Nephron (organoid): Measurements from ENCODE around the gene SERPINF2.
"Not testable (repeated sequence)": the region's sequence is repeated elsewhere in the genome, so short reads cannot be mapped to it uniquely, and the experiment has no call there.

ENCODE experiments used
- H3K27ac Mint-ChIP-seq, 3 experiments: 2 replicates each; pipeline ENCODE4 v1.8.0; 2020; ENCODE audit warnings: mixed read lengths in 3 of 3, mild to moderate bottlenecking in 2 of 3, moderate library complexity in 1 of 3
- H3K27me3 Mint-ChIP-seq: 2 replicates; pipeline ENCODE4 v1.8.0; 2021; ENCODE audit warnings: low read depth, mild to moderate bottlenecking, moderate library complexity, mixed read lengths
- H3K36me3 Mint-ChIP-seq: 2 replicates; pipeline ENCODE4 v1.8.0; 2020; ENCODE audit warnings: low read depth, mixed read lengths
- H3K4me1 Mint-ChIP-seq: 2 replicates; pipeline ENCODE4 v1.8.0; 2020; ENCODE audit warnings: mixed read lengths
- H3K4me3 Mint-ChIP-seq, 3 experiments: 2 replicates each; pipeline ENCODE4 v1.8.0; 2020; ENCODE audit warnings: mild to moderate bottlenecking in 3 of 3, mixed read lengths in 3 of 3, moderate library complexity in 2 of 3
- H3K9me3 Mint-ChIP-seq: 2 replicates; pipeline ENCODE4 v1.8.0; 2020; ENCODE audit warnings: mixed read lengths
- CTCF ChIP-seq, 3 experiments: fragments of 200-600 bp; sonication (generic); IDR thresholded peaks; one replicate each; pipeline ENCODE4 v1.5.0; 2021; ENCODE audit warnings: antibody characterized with exemption in 3 of 3; ENCODE audit not compliant: unreplicated experiment in 3 of 3

Gene SERPINF2

GRCh38 chr17:1762233-1762900 is 19.7 kb downstream of the SERPINF2 start:
- Mint-ChIP-seq H3K4me1 (peaks cover 34% of the 10 kb centered on the region), H3K27me3 (peaks cover 11% of the 10 kb centered on the region), H3K9me3 (no peaks in the 10 kb centered on the region), H3K4me3 (peak overlapping the region; percentile 94 to 99 (median 97)), H3K36me3 (no peaks in the 10 kb centered on the region), H3K27ac (peak overlapping the region; percentile 83 to 98 (median 95))
- no peak for TF ChIP-seq CTCF (IDR thresholded peaks at IDR 0.05; ENCODE audit: unreplicated experiment in 3 of 3)

GRCh38 chr17:1762901-1763898 is 20.5 kb downstream of the SERPINF2 start:
- Mint-ChIP-seq H3K9me3 (no peaks in the 10 kb centered on the region), H3K27me3 (peaks cover 11% of the 10 kb centered on the region), H3K4me1 (peaks cover 38% of the 10 kb centered on the region), H3K27ac (peak overlapping the region; percentile 83 to 95 (median 91)), H3K4me3 (peak overlapping the region; percentile 94 to 99 (median 97)), H3K36me3 (peaks cover 4% of the 10 kb centered on the region)
- TF ChIP-seq CTCF (IDR thresholded peaks at IDR 0.05; ENCODE audit: unreplicated experiment in 3 of 3): no peak

- peaks cover 38% of the 10 kb centered on the region for H3K4me1 Mint-ChIP-seq
- peak overlapping the region; percentile 94 to 99 (median 97) for H3K4me3 Mint-ChIP-seq
- H3K27me3 Mint-ChIP-seq: peaks cover 6% of the 10 kb centered on the region
- TF ChIP-seq CTCF (IDR thresholded peaks at IDR 0.05; ENCODE audit: unreplicated experiment in 3 of 3): no peak
- no peaks in the 10 kb centered on the region for H3K9me3 Mint-ChIP-seq
- peak overlapping the region; percentile 83 to 95 (median 91) for H3K27ac Mint-ChIP-seq
- H3K36me3 Mint-ChIP-seq: peaks cover 4% of the 10 kb centered on the region
Observed at GRCh38 chr17:1764284-1764683, 21.6 kb downstream of the SERPINF2 start.

GRCh38 chr17:1764705-1765104 is 22.0 kb downstream of the SERPINF2 start:
- peaks cover 38% of the 10 kb centered on the region for H3K4me1 Mint-ChIP-seq
- not testable (repeated sequence) for H3K27me3 Mint-ChIP-seq, H3K36me3 Mint-ChIP-seq, H3K9me3 Mint-ChIP-seq
- peak overlapping the region; percentile 83 to 95 (median 91) for H3K27ac Mint-ChIP-seq
- H3K4me3 Mint-ChIP-seq: peak overlapping the region; percentile 94 to 99 (median 97)

- H3K4me3 Mint-ChIP-seq: no peak overlapping the region
- TF ChIP-seq CTCF (IDR thresholded peaks at IDR 0.05; ENCODE audit: unreplicated experiment in 3 of 3): no peak
- H3K9me3 Mint-ChIP-seq: no peaks in the 10 kb centered on the region
- peak overlapping the region in 1 of 3 experiments; percentile 9 for H3K27ac Mint-ChIP-seq
- H3K27me3 Mint-ChIP-seq: peaks cover 6% of the 10 kb centered on the region
- peaks cover 35% of the 10 kb centered on the region for H3K4me1 Mint-ChIP-seq
- peaks cover 9% of the 10 kb centered on the region for H3K36me3 Mint-ChIP-seq
Observed at GRCh38 chr17:1765576-1765975, 22.9 kb downstream of the SERPINF2 start.

- H3K27ac Mint-ChIP-seq: no peak overlapping the region
Observed at GRCh38 chr17:1766382-1767135, 23.9 kb downstream of the SERPINF2 start.

More at GRCh38 chr17:1766382-1767135, 23.9 kb downstream of the SERPINF2 start:
- H3K27me3 Mint-ChIP-seq: peaks cover 6% of the 10 kb centered on the region
- TF ChIP-seq CTCF (IDR thresholded peaks at IDR 0.05; ENCODE audit: unreplicated experiment in 3 of 3): no peak
- no peaks in the 10 kb centered on the region for H3K9me3 Mint-ChIP-seq
- H3K4me3 Mint-ChIP-seq: no peak overlapping the region
- H3K36me3 Mint-ChIP-seq: peaks cover 17% of the 10 kb centered on the region
- peaks cover 29% of the 10 kb centered on the region for H3K4me1 Mint-ChIP-seq
